H1 (cell line): ENCODE data around the gene MAP7. TPM values are rescaled to one million over a fixed set of nuclear protein-coding genes. Genes with fewer than 3 reads are reported as not detected.

Experiments used
- CTCF ChIA-PET: fragments of 300-600 bp; sonication (Branson Sonifier 250); formaldehyde crosslinking; loops from one replicate; lab custom pipeline; 2021; ENCODE audit not compliant: partially characterized antibody; lab: Charles Lee
- POLR2A ChIA-PET: fragments of 300-600 bp; sonication (Branson Sonifier 250); formaldehyde crosslinking; loops from one replicate; lab custom pipeline; 2021; ENCODE audit warnings: inconsistent platforms; ENCODE audit not compliant: partially characterized antibody; lab: Charles Lee
- DNase-seq, 2 experiments: peaks; one replicate each; pipeline versions ENCODE4 v3.0.0 to v3.0.0-alpha.2; 2010 to 2022; ENCODE audit warnings: low spot score in 2 of 2, low read depth in 1 of 2, mixed read lengths in 1 of 2
- FAIRE-seq: peaks from 2 replicates; lab custom pipeline; 2011; peaks lifted over from hg19 to GRCh38; lab: Jason Lieb, UNC
- H2AFZ ChIP-seq: 2 replicates; pipeline ENCODE4 v1.8.1; 2012; ENCODE audit warnings: low read length, inconsistent platforms
- H2AK5ac ChIP-seq: 2 replicates; pipeline ENCODE4 v1.6.1; 2013; ENCODE audit warnings: low read depth, low read length
- H2BK120ac ChIP-seq: replicated peaks from 2 replicates; pipeline ENCODE3; 2013; ENCODE audit warnings: low read depth, low read length, inconsistent platforms
- H2BK12ac ChIP-seq: 2 replicates; pipeline ENCODE4 v1.6.1; 2013; ENCODE audit warnings: low read depth, low read length
- H2BK15ac ChIP-seq: 2 replicates; pipeline ENCODE4 v1.6.1; 2013; ENCODE audit warnings: low read length
- H2BK20ac ChIP-seq: 2 replicates; pipeline ENCODE4 v1.6.1; 2013; ENCODE audit warnings: low read length
- H2BK5ac ChIP-seq: 2 replicates; pipeline ENCODE4 v1.6.1; 2013; ENCODE audit warnings: low read depth, low read length
- H3K14ac ChIP-seq: 2 replicates; pipeline ENCODE4 v1.6.1; 2013; ENCODE audit warnings: inconsistent platforms; ENCODE audit not compliant: insufficient read length
- H3K18ac ChIP-seq: 2 replicates; pipeline ENCODE4 v1.6.1; 2013; ENCODE audit warnings: low read length; ENCODE audit errors: extremely low read depth
- H3K23ac ChIP-seq: 2 replicates; pipeline ENCODE4 v1.6.1; 2013; ENCODE audit warnings: inconsistent platforms; ENCODE audit not compliant: insufficient read length
- H3K23me2 ChIP-seq: 2 replicates; pipeline ENCODE4 v1.6.1; 2013; ENCODE audit warnings: low read depth, low read length
- H3K27ac ChIP-seq: 2 replicates; pipeline ENCODE4 v1.6.1; 2011; ENCODE audit warnings: low read depth, low read length, inconsistent platforms
- H3K27me3 ChIP-seq, 4 experiments: replicated peaks in 1 of 4; 1 replicate in 1 of 4; 2 replicates in 3 of 4; pipeline versions ENCODE4 v1.6.1 to v1.8.1; 2011 to 2013; ENCODE audit warnings: low read length in 3 of 4, mild to moderate bottlenecking in 3 of 4, inconsistent platforms in 2 of 4, mixed read lengths in 2 of 4, moderate library complexity in 1 of 4; ENCODE audit not compliant: control insufficient read depth in 3 of 4, insufficient read depth in 3 of 4; ENCODE audit errors: extremely low read depth in 1 of 4
- H3K36me3 ChIP-seq, 4 experiments: 2 replicates each; pipeline versions ENCODE4 v1.6.1 to v1.8.1; 2011 to 2013; ENCODE audit warnings: mild to moderate bottlenecking in 4 of 4, low read length in 3 of 4, moderate library complexity in 2 of 4, control low read depth in 1 of 4, inconsistent platforms in 1 of 4; ENCODE audit not compliant: insufficient read depth in 4 of 4, control insufficient read depth in 2 of 4
- H3K4ac ChIP-seq: replicated peaks from 2 replicates; pipeline ENCODE3; 2013; ENCODE audit warnings: low read length, low read depth, mixed read lengths, inconsistent platforms; ENCODE audit not compliant: insufficient read length
- H3K4me1 ChIP-seq, 4 experiments: replicated peaks in 1 of 4; 1 replicate in 1 of 4; 2 replicates in 3 of 4; pipeline versions ENCODE4 v1.6.1 to v1.8.1; 2011 to 2013; ENCODE audit warnings: low read length in 3 of 4, inconsistent platforms in 2 of 4, mixed read lengths in 1 of 4; ENCODE audit not compliant: insufficient read depth in 4 of 4, control insufficient read depth in 3 of 4
- H3K4me2 ChIP-seq, 2 experiments: 2 replicates each; pipeline versions ENCODE4 v1.6.1 to v1.8.1; 2011 to 2013; ENCODE audit warnings: low read depth in 2 of 2, low read length in 2 of 2, control low read depth in 1 of 2, inconsistent platforms in 1 of 2, mild to moderate bottlenecking in 1 of 2; ENCODE audit not compliant: insufficient read depth in 1 of 2
- H3K4me3 ChIP-seq, 4 experiments: fragments of 200-600, 300-600 bp in 1 of 4; sonication (generic), shearing (Covaris generic), sonication (Bioruptor Twin) in 1 of 4; 2 replicates each; pipeline versions ENCODE4 v1.5.1 to v1.8.1; 2011 to 2016; ENCODE audit warnings: low read length in 4 of 4, low read depth in 3 of 4, control low read depth in 2 of 4, inconsistent platforms in 2 of 4, mild to moderate bottlenecking in 2 of 4, mixed read lengths in 1 of 4, moderate library complexity in 1 of 4; ENCODE audit not compliant: insufficient read depth in 2 of 4; ENCODE audit errors: extremely low read depth in 1 of 4
- H3K56ac ChIP-seq: replicated peaks from 2 replicates; pipeline ENCODE3; 2013; ENCODE audit warnings: low read depth, mild to moderate bottlenecking, mixed read lengths, low read length, inconsistent platforms; ENCODE audit not compliant: insufficient read length
- H3K79me1 ChIP-seq: 2 replicates; pipeline ENCODE4 v1.6.1; 2013; ENCODE audit warnings: low read depth, low read length, control low read depth
- H3K79me2 ChIP-seq, 2 experiments: 2 replicates each; pipeline versions ENCODE4 v1.6.1 to v1.8.1; 2012 to 2013; ENCODE audit warnings: low read length in 2 of 2, mild to moderate bottlenecking in 2 of 2, inconsistent platforms in 1 of 2; ENCODE audit not compliant: insufficient read depth in 2 of 2, control insufficient read depth in 1 of 2
- H3K9ac ChIP-seq, 4 experiments: replicated peaks in 1 of 4; 1 replicate in 1 of 4; 2 replicates in 3 of 4; pipeline versions ENCODE4 v1.6.1 to v1.8.1; 2011 to 2013; ENCODE audit warnings: low read depth in 3 of 4, low read length in 3 of 4, control low read depth in 2 of 4, mild to moderate bottlenecking in 2 of 4, moderate library complexity in 2 of 4, inconsistent platforms in 1 of 4; ENCODE audit errors: extremely low read depth in 1 of 4
- H3K9me3 ChIP-seq, 2 experiments: 2 replicates each; pipeline versions ENCODE4 v1.6.1 to v1.8.1; 2012 to 2013; ENCODE audit warnings: mild to moderate bottlenecking in 2 of 2, moderate library complexity in 2 of 2, control low read depth in 1 of 2, inconsistent platforms in 1 of 2, low read depth in 1 of 2, low read length in 1 of 2, mixed read lengths in 1 of 2; ENCODE audit not compliant: insufficient read depth in 2 of 2
- H4K20me1 ChIP-seq, 2 experiments: replicated peaks in 1 of 2; 2 replicates each; pipeline versions ENCODE3 to v1.8.1; 2011 to 2013; ENCODE audit warnings: inconsistent platforms in 2 of 2, low read length in 2 of 2, mild to moderate bottlenecking in 1 of 2; ENCODE audit not compliant: insufficient read depth in 2 of 2, control insufficient read depth in 1 of 2
- H4K5ac ChIP-seq: 2 replicates; pipeline ENCODE4 v1.6.1; 2013; ENCODE audit warnings: low read length, low read depth, mixed read lengths, inconsistent platforms; ENCODE audit not compliant: insufficient read length
- H4K8ac ChIP-seq: 2 replicates; pipeline ENCODE4 v1.8.0; 2013; ENCODE audit warnings: mild to moderate bottlenecking, moderate library complexity, low read length, inconsistent platforms; ENCODE audit not compliant: insufficient read depth; ENCODE audit errors: extremely low read depth
- H4K91ac ChIP-seq: replicated peaks from 2 replicates; pipeline ENCODE3; 2013; ENCODE audit warnings: low read length, mixed read lengths, inconsistent platforms; ENCODE audit not compliant: insufficient read length
- ATF2 ChIP-seq: IDR thresholded peaks from 2 replicates; pipeline ENCODE4 v1.6.1; 2012; ENCODE audit warnings: low read length, inconsistent platforms
- BCL11A ChIP-seq, 2 experiments: IDR thresholded peaks; one replicate each; pipeline ENCODE4 v1.6.1; 2011; ENCODE audit warnings: low read depth in 2 of 2, low read length in 2 of 2, mild to moderate bottlenecking in 2 of 2
- EGR1 ChIP-seq: IDR thresholded peaks from 2 replicates; pipeline ENCODE4 v1.6.1; 2011; ENCODE audit warnings: low read depth, low read length, borderline replicate concordance
- GTF2F1 ChIP-seq: IDR thresholded peaks from 2 replicates; pipeline ENCODE4 v1.6.1; 2012; ENCODE audit warnings: low read depth, low read length, improper control_type of control experiment, borderline replicate concordance
- PHF8 ChIP-seq: fragments of 200-600 bp; sonication (generic); conservative IDR thresholded peaks from 2 replicates; pipeline ENCODE4 v1.7.1; 2012; ENCODE audit warnings: low read depth, mild to moderate bottlenecking, inconsistent platforms, low read length, moderate library complexity
- SIX5 ChIP-seq: IDR thresholded peaks from 2 replicates; pipeline ENCODE4 v1.6.1; 2011; ENCODE audit warnings: mild to moderate bottlenecking, low read depth, low read length
- SP1 ChIP-seq: IDR thresholded peaks from 2 replicates; pipeline ENCODE4 v1.6.1; 2011; ENCODE audit warnings: low read depth, low read length
- SP2 ChIP-seq: IDR thresholded peaks from 2 replicates; pipeline ENCODE4 v1.6.1; 2012; ENCODE audit warnings: mild to moderate bottlenecking, low read length, inconsistent platforms
- SUZ12 ChIP-seq: fragments of 200-600 bp; sonication (generic); IDR thresholded peaks from 2 replicates; pipeline ENCODE4 v1.6.1; 2012; ENCODE audit warnings: mild to moderate bottlenecking, inconsistent platforms, low read length, moderate library complexity, mixed read lengths
- TAF1 ChIP-seq: IDR thresholded peaks from 2 replicates; pipeline ENCODE4 v1.6.1; 2011; ENCODE audit warnings: mild to moderate bottlenecking, low read depth, low read length
- TEAD4 ChIP-seq: IDR thresholded peaks from 2 replicates; pipeline ENCODE4 v1.6.1; 2012; ENCODE audit warnings: low read depth, low read length, inconsistent platforms, mixed read lengths
- WGBS, 2 experiments: shearing (Covaris generic) in 1 of 2; methylation state at CpG; one replicate each; pipeline versions ENCODE4 v1.1.6 to v1.1.7; 2013 to 2015; ENCODE audit warnings: low lambda C conversion rate in 2 of 2, mixed read lengths in 2 of 2, inconsistent platforms in 1 of 2, low coverage in 1 of 2, missing lambda C conversion rate in 1 of 2; ENCODE audit not compliant: insufficient replicate concordance in 2 of 2, insufficient coverage in 1 of 2, insufficient read length in 1 of 2; ENCODE audit errors: extremely low coverage in 1 of 2, missing lambda C conversion rate in 1 of 2; 5-methylcytosine and 5-hydroxymethylcytosine counted together
- polyA plus RNA-seq, 7 experiments: library from polyadenylated mRNA; depleted of rRNA in 3 of 7; stranded (reverse) in 5 of 7; unstranded in 2 of 7; fragments of >200 nt in 5 of 7; fragments of 200-250 nt in 2 of 7; gene quantifications; 1 replicate in 5 of 7; 2 replicates in 1 of 7; 4 replicates in 1 of 7; pipeline versions ENCODE4 v1.2.1 to v1.2.3, GENCODE V29; 2011 to 2013; ENCODE audit warnings: missing spikeins in 2 of 7, mixed read lengths in 2 of 7
- total RNA-seq: library from RNA; stranded (reverse); fragmentation: NEBNext Ultra II Directional; extraction: Animal tissue kit (Norgen Biotek cat#: 25700); gene quantifications from 2 replicates; pipeline ENCODE4 v1.2.1, GENCODE V29; 2021
- TF ChIP-seq, protein P1 (sequence below): IDR thresholded peaks from 2 replicates; pipeline ENCODE4 v1.6.1; 2012; ENCODE audit warnings: inconsistent platforms

The MAP7 gene
- total and polyA plus RNA-seq, 2 of the 8 experiments (the other 6 are each of a cell fraction or from before 2014, with no cell fraction given): 13.5 to 66.9 TPM

DNA sequence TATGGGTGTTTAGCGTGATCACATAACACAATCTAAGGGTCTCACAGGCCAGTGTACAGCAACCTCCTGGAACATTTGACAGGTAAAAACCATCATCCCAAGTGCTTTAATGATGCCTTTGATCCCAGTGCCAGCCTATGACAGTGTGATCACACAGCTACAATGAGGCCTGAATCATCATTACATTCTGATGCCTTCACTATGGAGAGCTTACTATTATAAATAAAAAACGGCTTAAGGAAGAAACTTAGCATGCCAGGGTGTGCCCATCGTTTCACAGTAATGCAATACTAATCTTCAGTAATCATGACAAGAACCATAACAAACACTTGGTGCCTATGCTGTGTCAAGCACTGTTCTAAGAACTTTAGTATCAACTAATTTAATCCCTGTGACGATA is 11.4 kb downstream of the MAP7 start:
- H3K4me3 ChIP-seq: no peak overlapping the region
- H2AK5ac ChIP-seq: no peak overlapping the region; the same call in 1 of the 2 replicates
- no peak overlapping the region for H4K91ac ChIP-seq
- H3K27ac ChIP-seq: no peak overlapping the region
- H3K27me3 ChIP-seq: no peaks in the 10 kb centered on the region
- H3K56ac ChIP-seq: no peak overlapping the region
- FAIRE-seq (no peak), DNase-seq (no peak)
- H3K4me2 ChIP-seq: no peak overlapping the region
- H2BK20ac ChIP-seq: no peak overlapping the region
- H3K79me1 ChIP-seq: peaks cover 5% of the 10 kb centered on the region
- ChIA-PET POLR2A (interaction anchor here (0.6 to 1.0 kb wide), 3 partner anchors 10 to 333 kb away, joined by 3 read pairs; no protein-coding TSS in a partner anchor), CTCF (interaction anchor here (0.7 to 3.2 kb wide), 7 partner anchors 8 to 134 kb away, joined by 3 to 20 read pairs (median 4); partner anchors contain the start of gene MAP7)
- WGBS, 2 experiments: 92% methylated on average over 4 of the region's 4 CpGs; no CpG with 5 or more reads in 1 of the 2 experiments
- H3K18ac ChIP-seq: no peak overlapping the region
- H2AFZ ChIP-seq: no peak overlapping the region
- H2BK15ac ChIP-seq: no peak overlapping the region
- H2BK12ac ChIP-seq: no peak overlapping the region
- H3K4me1 ChIP-seq: peaks cover 2 to 9% (median 8%) of the 10 kb centered on the region in 4 experiments; a peak in 4 of 7 replicates
- H3K23me2 ChIP-seq: no peaks in the 10 kb centered on the region
- no peak overlapping the region for H3K14ac ChIP-seq
- no peaks in the 10 kb centered on the region; a peak in 1 of 8 replicates for H3K36me3 ChIP-seq
- H3K79me2 ChIP-seq: peaks cover 11 to 95% of the 10 kb centered on the region in 2 experiments; a peak in 3 of 4 replicates
- no peak overlapping the region for H4K5ac ChIP-seq
- no peaks in the 10 kb centered on the region for H3K9me3 ChIP-seq
- no peak overlapping the region for H3K9ac ChIP-seq
- no peak overlapping the region for H3K23ac ChIP-seq
- H2BK120ac ChIP-seq: no peak overlapping the region
- H4K20me1 ChIP-seq: peaks cover 12 to 20% of the 10 kb centered on the region in 2 experiments
- no peak overlapping the region for H4K8ac ChIP-seq
- H2BK5ac ChIP-seq: no peak overlapping the region
- no peak overlapping the region for H3K4ac ChIP-seq
- TF ChIP-seq, protein P1, sequence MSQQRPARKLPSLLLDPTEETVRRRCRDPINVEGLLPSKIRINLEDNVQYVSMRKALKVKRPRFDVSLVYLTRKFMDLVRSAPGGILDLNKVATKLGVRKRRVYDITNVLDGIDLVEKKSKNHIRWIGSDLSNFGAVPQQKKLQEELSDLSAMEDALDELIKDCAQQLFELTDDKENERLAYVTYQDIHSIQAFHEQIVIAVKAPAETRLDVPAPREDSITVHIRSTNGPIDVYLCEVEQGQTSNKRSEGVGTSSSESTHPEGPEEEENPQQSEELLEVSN: no peak
- no peak for TF ChIP-seq TEAD4
- no peak for TF ChIP-seq EGR1
- no peak for TF ChIP-seq SUZ12
- TF ChIP-seq SP2: no peak
- TF ChIP-seq TAF1: no peak
- TF ChIP-seq PHF8: no peak
- no peak for TF ChIP-seq SP1
- TF ChIP-seq BCL11A (IDR thresholded peaks at IDR 0.05; ENCODE audit: low read depth in 2 of 2, low read length in 2 of 2): no peak
- no peak for TF ChIP-seq GTF2F1
- no peak for TF ChIP-seq SIX5
- TF ChIP-seq ATF2: no peak
